HCT116 (cell line): ENCODE measurements around the gene ENPEP. TPM values are rescaled to one million over a fixed set of nuclear protein-coding genes. Genes with fewer than 3 reads are reported as not detected.

ENCODE experiments used
- ATAC-seq: fragments of 200-7000 bp; cut with Tn5 transposase; 2 replicates; pipeline ENCODE4 v1.9.1; 2020; ENCODE audit warnings: mild to moderate bottlenecking, moderate library complexity
- BruUV-seq: library from RNA; stranded (reverse); fragments of 400-500 nt; replicated peaks from 2 replicates; lab custom pipeline; 2021; lab: Mats Ljungman, UMichigan
- CTCF ChIA-PET: fragments of 300-600 bp; sonication (Branson Sonifier 250); formaldehyde crosslinking; loops from one replicate; lab custom pipeline; 2021; ENCODE audit warnings: antibody characterized with exemption; lab: Charles Lee
- POLR2A ChIA-PET: fragments of 300-600, 350-600 bp; sonication (Branson Sonifier 250); formaldehyde crosslinking; loops from one replicate; lab custom pipeline; 2021; ENCODE audit warnings: antibody characterized with exemption; lab: Charles Lee
- RAD21 ChIA-PET, 2 experiments: fragments of 300-600 bp; sonication (Branson Sonifier 250); formaldehyde crosslinking; loops; one replicate each; lab custom pipeline; 2023; ENCODE audit warnings: low total read pairs in 2 of 2; ENCODE audit not compliant: uncharacterized antibody in 2 of 2, unreplicated experiment in 2 of 2, low non-redundant PET in 1 of 2; lab: Charles Lee
- DNase-seq: peaks from one replicate; pipeline ENCODE4 v3.0.0-alpha.2; 2010; ENCODE audit warnings: low read depth, low spot score
- H2AFZ ChIP-seq: fragments of 200-600 bp; shearing (Covaris generic), sonication (generic); 2 replicates; pipeline ENCODE4 v1.6.1; 2017; ENCODE audit warnings: low read depth, mixed run types, mixed read lengths, antibody characterized with exemption, low read length; ENCODE audit not compliant: poor library complexity, severe bottlenecking
- H3K27ac ChIP-seq: 2 replicates; pipeline ENCODE4 v1.5.1; 2012; ENCODE audit warnings: low read depth, low read length
- H3K27me3 ChIP-seq: fragments of 200-600 bp; sonication (generic); 2 replicates; pipeline ENCODE4 v1.6.1; 2016; ENCODE audit warnings: mixed run types, low read length, mixed read lengths; ENCODE audit not compliant: insufficient read depth
- H3K36me3 ChIP-seq, 2 experiments: fragments of 200-500 bp in 1 of 2; fragments of 200-600 bp in 1 of 2; sonication (Bioruptor generic) in 1 of 2; sonication (generic) in 1 of 2; 2 replicates each; pipeline versions ENCODE4 v1.5.1 to v1.6.1; 2014 to 2016; ENCODE audit warnings: low read length in 2 of 2, inconsistent platforms in 1 of 2, mixed read lengths in 1 of 2, mixed run types in 1 of 2; ENCODE audit not compliant: insufficient read depth in 2 of 2, control insufficient read depth in 1 of 2
- H3K4me1 ChIP-seq, 2 experiments: fragments of 200-600 bp in 1 of 2; sonication (generic) in 1 of 2; 2 replicates each; pipeline versions ENCODE4 v1.5.1 to v1.6.1; 2012 to 2017; ENCODE audit warnings: low read length in 2 of 2, inconsistent platforms in 1 of 2, mild to moderate bottlenecking in 1 of 2, mixed read lengths in 1 of 2, mixed run types in 1 of 2, moderate library complexity in 1 of 2; ENCODE audit not compliant: insufficient read depth in 2 of 2, control insufficient read depth in 1 of 2
- H3K4me2 ChIP-seq: fragments of 200-600 bp; sonication (generic); 2 replicates; pipeline ENCODE4 v1.6.1; 2017; ENCODE audit warnings: mixed run types, low read length, mixed read lengths
- H3K4me3 ChIP-seq, 2 experiments: fragments of 200-600 bp in 1 of 2; sonication (generic) in 1 of 2; replicated peaks in 1 of 2; 2 replicates each; pipeline ENCODE4 v1.5.1; 2011 to 2016; ENCODE audit warnings: low read length in 2 of 2, control low read depth in 1 of 2, low read depth in 1 of 2, mild to moderate bottlenecking in 1 of 2, mixed read lengths in 1 of 2, mixed run types in 1 of 2
- H3K79me2 ChIP-seq: fragments of 200-600 bp; sonication (generic); 2 replicates; pipeline ENCODE4 v1.6.1; 2017; ENCODE audit warnings: mild to moderate bottlenecking, mixed run types, low read length, moderate library complexity, mixed read lengths; ENCODE audit not compliant: insufficient read depth
- H3K9ac ChIP-seq: fragments of 200-600 bp; sonication (generic); 2 replicates; pipeline ENCODE4 v1.6.1; 2016; ENCODE audit warnings: low read length, mixed read lengths
- H3K9me2 ChIP-seq: fragments of 200-600 bp; sonication (generic), shearing (Covaris generic); 2 replicates; pipeline ENCODE4 v1.6.1; 2017; ENCODE audit warnings: mixed run types, mild to moderate bottlenecking, moderate library complexity; ENCODE audit not compliant: insufficient read depth
- H3K9me3 ChIP-seq, 2 experiments: fragments of 200-500 bp in 1 of 2; fragments of 200-600 bp in 1 of 2; sonication (Bioruptor generic) in 1 of 2; sonication (generic) in 1 of 2; 2 replicates each; pipeline ENCODE4 v1.6.1; 2014 to 2017; ENCODE audit warnings: low read length in 2 of 2, mixed read lengths in 2 of 2, inconsistent platforms in 1 of 2, low read depth in 1 of 2, mild to moderate bottlenecking in 1 of 2, mixed run types in 1 of 2, moderate library complexity in 1 of 2; ENCODE audit not compliant: control insufficient read depth in 1 of 2, insufficient read depth in 1 of 2
- H4K20me1 ChIP-seq: fragments of 200-600 bp; sonication (generic), shearing (Covaris generic); 2 replicates; pipeline ENCODE4 v1.6.1; 2017; ENCODE audit warnings: mixed run types, mild to moderate bottlenecking, moderate library complexity; ENCODE audit not compliant: insufficient read depth
- CBX3 ChIP-seq: IDR thresholded peaks from 2 replicates; pipeline ENCODE4 v1.6.1; 2012; ENCODE audit warnings: low read depth
- ELF1 ChIP-seq: IDR thresholded peaks from 2 replicates; pipeline ENCODE4 v1.6.1; 2012; ENCODE audit warnings: low read depth, borderline replicate concordance
- EZH2 ChIP-seq: fragments of 200-600 bp; sonication (generic); IDR thresholded peaks from 2 replicates; pipeline ENCODE4 v1.6.1; 2017; ENCODE audit warnings: antibody characterized with exemption, mixed run types
- EZH2phosphoT487 ChIP-seq: fragments of 200-600 bp; IDR thresholded peaks from 2 replicates; pipeline ENCODE4 v1.6.1; 2018; ENCODE audit warnings: antibody characterized with exemption, borderline replicate concordance
- FOSL1 ChIP-seq: IDR thresholded peaks from 2 replicates; pipeline ENCODE4 v1.6.1; 2012; ENCODE audit warnings: low read depth
- JUND ChIP-seq: IDR thresholded peaks from 2 replicates; pipeline ENCODE4 v1.6.1; 2012
- POLR2A ChIP-seq: IDR thresholded peaks from 2 replicates; pipeline ENCODE4 v1.7.0; 2011; ENCODE audit warnings: borderline replicate concordance; ENCODE audit not compliant: insufficient read depth, insufficient read length; ENCODE audit errors: extremely low read depth
- POLR2AphosphoS5 ChIP-seq: IDR thresholded peaks from 2 replicates; pipeline ENCODE4 v1.6.1; 2011; ENCODE audit warnings: mild to moderate bottlenecking, low read depth, low read length, moderate library complexity
- RAD21 ChIP-seq: IDR thresholded peaks from 2 replicates; pipeline ENCODE4 v1.6.1; 2012; ENCODE audit warnings: low read depth, mild to moderate bottlenecking
- SIN3A ChIP-seq: IDR thresholded peaks from 2 replicates; pipeline ENCODE4 v1.6.1; 2012; ENCODE audit warnings: low read depth
- SRF ChIP-seq: IDR thresholded peaks from 2 replicates; pipeline ENCODE4 v1.6.1; 2012; ENCODE audit warnings: low read depth
- TCF7L2 ChIP-seq: IDR thresholded peaks from 2 replicates; pipeline ENCODE4 v1.7.0; 2011; ENCODE audit warnings: borderline replicate concordance, inconsistent platforms; ENCODE audit not compliant: insufficient read depth, insufficient read length; ENCODE audit errors: extremely low read depth
- intact Hi-C: fragments of 100-400 bp; cut with micrococcal nuclease; formaldehyde crosslinking; loops from 2 replicates; pipeline ENCODE4 v1.10.0; 2022
- total RNA-seq: library from RNA; stranded (reverse); gene quantifications from one replicate; pipeline ENCODE4 v1.2.1, GENCODE V29; 2021; ENCODE audit not compliant: unreplicated experiment
- TF ChIP-seq, protein P1 (sequence below): IDR thresholded peaks from 2 replicates; pipeline ENCODE4 v1.6.1; 2012
- TF ChIP-seq, protein P2 (sequence below): IDR thresholded peaks from 2 replicates; pipeline ENCODE4 v1.6.1; 2011; ENCODE audit warnings: mild to moderate bottlenecking, low read length, moderate library complexity; ENCODE audit not compliant: insufficient replicate concordance; ENCODE audit errors: extremely low read depth

The ENPEP gene
- total RNA-seq, 1 experiment from 2014 or later: 4.5 TPM

DNA sequence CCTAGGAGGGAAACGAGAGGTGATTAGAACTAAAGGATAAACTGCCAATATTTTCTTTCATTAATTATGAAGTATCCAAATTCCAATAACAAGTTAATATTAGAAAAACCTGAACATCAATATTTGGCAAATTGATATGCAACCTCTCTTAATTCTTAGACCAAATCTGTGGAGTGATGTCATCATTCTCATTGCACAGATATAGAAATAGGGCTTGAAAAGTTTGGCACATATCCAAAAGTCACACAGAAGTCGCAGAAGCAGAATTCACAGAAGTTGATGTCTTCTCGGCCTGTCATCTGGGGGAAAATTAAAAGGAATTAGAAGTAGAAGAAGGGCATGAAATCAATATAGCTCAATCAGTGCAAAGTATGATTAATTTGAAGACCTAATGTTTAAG lies 36.9 kb downstream of the ENPEP start:
- BruUV-seq: no TSS peak
- ChIA-PET RAD21 (no interaction called here), POLR2A (no interaction called here), CTCF (interaction anchor here (1.0 to 9.1 kb wide), 4 partner anchors 21 to 514 kb away, joined by 3 to 167 read pairs (median 8); no protein-coding TSS in a partner anchor)
- no peaks in the 10 kb centered on the region for H3K9me2 ChIP-seq
- peaks cover 0 to 9% of the 10 kb centered on the region in 2 experiments; a peak in 1 of 4 replicates for H3K4me1 ChIP-seq
- H3K9me3 ChIP-seq: no peaks in the 10 kb centered on the region
- H3K27me3 ChIP-seq: no peaks in the 10 kb centered on the region
- no peaks in the 10 kb centered on the region for H4K20me1 ChIP-seq
- intact Hi-C loops: loop anchor here (10.0 kb wide), 1 partner anchor 1122 kb away; no protein-coding TSS in a partner anchor
- H3K4me3 ChIP-seq: no peak overlapping the region
- no peaks in the 10 kb centered on the region for H3K36me3 ChIP-seq
- TF ChIP-seq POLR2A (no peak), ELF1 (no peak), TCF7L2 (no peak), SIN3A (no peak), RAD21 (no peak), EZH2phosphoT487 (no peak), JUND (no peak), CBX3 (no peak), EZH2 (no peak), SRF (no peak), FOSL1 (no peak), POLR2AphosphoS5 (no peak)
- TF ChIP-seq, protein P1, sequence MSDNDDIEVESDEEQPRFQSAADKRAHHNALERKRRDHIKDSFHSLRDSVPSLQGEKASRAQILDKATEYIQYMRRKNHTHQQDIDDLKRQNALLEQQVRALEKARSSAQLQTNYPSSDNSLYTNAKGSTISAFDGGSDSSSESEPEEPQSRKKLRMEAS: no peak
- TF ChIP-seq, protein P2, sequence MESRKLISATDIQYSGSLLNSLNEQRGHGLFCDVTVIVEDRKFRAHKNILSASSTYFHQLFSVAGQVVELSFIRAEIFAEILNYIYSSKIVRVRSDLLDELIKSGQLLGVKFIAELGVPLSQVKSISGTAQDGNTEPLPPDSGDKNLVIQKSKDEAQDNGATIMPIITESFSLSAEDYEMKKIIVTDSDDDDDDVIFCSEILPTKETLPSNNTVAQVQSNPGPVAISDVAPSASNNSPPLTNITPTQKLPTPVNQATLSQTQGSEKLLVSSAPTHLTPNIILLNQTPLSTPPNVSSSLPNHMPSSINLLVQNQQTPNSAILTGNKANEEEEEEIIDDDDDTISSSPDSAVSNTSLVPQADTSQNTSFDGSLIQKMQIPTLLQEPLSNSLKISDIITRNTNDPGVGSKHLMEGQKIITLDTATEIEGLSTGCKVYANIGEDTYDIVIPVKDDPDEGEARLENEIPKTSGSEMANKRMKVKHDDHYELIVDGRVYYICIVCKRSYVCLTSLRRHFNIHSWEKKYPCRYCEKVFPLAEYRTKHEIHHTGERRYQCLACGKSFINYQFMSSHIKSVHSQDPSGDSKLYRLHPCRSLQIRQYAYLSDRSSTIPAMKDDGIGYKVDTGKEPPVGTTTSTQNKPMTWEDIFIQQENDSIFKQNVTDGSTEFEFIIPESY: no peak
- no peak overlapping the region for H2AFZ ChIP-seq
- H3K9ac ChIP-seq: no peak overlapping the region
- H3K4me2 ChIP-seq: no peak overlapping the region
- ATAC-seq (no peak), DNase-seq (no peak)
- no peaks in the 10 kb centered on the region for H3K79me2 ChIP-seq
- no peak overlapping the region for H3K27ac ChIP-seq
